ENCODE results near the gene BRSK2. TPM values are rescaled to one million over a fixed set of nuclear protein-coding genes. Genes with fewer than 3 reads are reported as not detected.

Gene BRSK2
- total RNA-seq, 4 donors from 2014 or later = 0.26 to 0.30 TPM; not detected in 2

DNA sequence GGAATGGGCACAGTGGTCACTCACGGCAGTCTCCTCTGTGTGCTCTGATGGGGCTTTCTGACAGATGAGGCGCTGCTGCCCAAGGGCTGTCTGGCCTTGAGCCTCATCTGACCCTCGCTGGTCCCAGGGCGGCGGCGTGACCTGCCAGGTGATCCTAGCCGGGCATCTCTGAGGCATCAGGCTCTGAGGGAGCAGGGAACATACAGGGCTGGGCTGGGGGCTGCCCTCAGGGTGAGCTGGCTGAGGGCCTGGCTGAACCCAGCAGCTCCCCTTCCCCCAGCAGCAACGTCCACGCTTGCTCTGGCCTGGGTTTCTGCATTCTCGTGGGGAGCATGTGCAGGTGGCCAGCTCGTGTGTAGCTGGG is 49.2 kb downstream of the BRSK2 start:
- H3K27me3 ChIP-seq = peaks cover 80% of the 10 kb centered on the region
- no CpG with 5 or more reads among the region's 11 CpGs for WGBS

GRCh38 chr11:1439341-1439740 is 49.6 kb downstream of the BRSK2 start:
- H3K27me3 ChIP-seq = peaks cover 76% of the 10 kb centered on the region
- TF ChIP-seq, protein P1, sequence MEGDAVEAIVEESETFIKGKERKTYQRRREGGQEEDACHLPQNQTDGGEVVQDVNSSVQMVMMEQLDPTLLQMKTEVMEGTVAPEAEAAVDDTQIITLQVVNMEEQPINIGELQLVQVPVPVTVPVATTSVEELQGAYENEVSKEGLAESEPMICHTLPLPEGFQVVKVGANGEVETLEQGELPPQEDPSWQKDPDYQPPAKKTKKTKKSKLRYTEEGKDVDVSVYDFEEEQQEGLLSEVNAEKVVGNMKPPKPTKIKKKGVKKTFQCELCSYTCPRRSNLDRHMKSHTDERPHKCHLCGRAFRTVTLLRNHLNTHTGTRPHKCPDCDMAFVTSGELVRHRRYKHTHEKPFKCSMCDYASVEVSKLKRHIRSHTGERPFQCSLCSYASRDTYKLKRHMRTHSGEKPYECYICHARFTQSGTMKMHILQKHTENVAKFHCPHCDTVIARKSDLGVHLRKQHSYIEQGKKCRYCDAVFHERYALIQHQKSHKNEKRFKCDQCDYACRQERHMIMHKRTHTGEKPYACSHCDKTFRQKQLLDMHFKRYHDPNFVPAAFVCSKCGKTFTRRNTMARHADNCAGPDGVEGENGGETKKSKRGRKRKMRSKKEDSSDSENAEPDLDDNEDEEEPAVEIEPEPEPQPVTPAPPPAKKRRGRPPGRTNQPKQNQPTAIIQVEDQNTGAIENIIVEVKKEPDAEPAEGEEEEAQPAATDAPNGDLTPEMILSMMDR (IDR thresholded peaks at IDR 0.05) = no peak
- TF ChIP-seq POLR2A (IDR thresholded peaks at IDR 0.05) = no peak
- no peak for TF ChIP-seq EP300 (IDR thresholded peaks at IDR 0.05)
- TF ChIP-seq POLR2AphosphoS5 (IDR thresholded peaks at IDR 0.05) = no peak
- no peaks in the 10 kb centered on the region for H3K9me3 ChIP-seq
- peaks cover 10% of the 10 kb centered on the region for H3K4me1 ChIP-seq
- H3K36me3 ChIP-seq = no peaks in the 10 kb centered on the region
- no peak for DNase-seq (ENCODE audit: low spot score in 2 of 2)
- WGBS = no CpG with 5 or more reads among the region's 11 CpGs
- no peak overlapping the region for H3K27ac ChIP-seq
- no peak overlapping the region for H3K4me3 ChIP-seq

More for the DNA sequence above, 49.2 kb downstream of the BRSK2 start:
- Histone ChIP-seq H3K4me1 (peaks cover 10% of the 10 kb centered on the region), H3K4me3 (no peak overlapping the region), H3K36me3 (no peaks in the 10 kb centered on the region), H3K9me3 (no peaks in the 10 kb centered on the region), H3K27ac (no peak overlapping the region)
- DNase-seq (ENCODE audit: low spot score in 2 of 2) = no peak
- no peak for TF ChIP-seq POLR2AphosphoS5 (IDR thresholded peaks at IDR 0.05)
- no peak for TF ChIP-seq EP300 (IDR thresholded peaks at IDR 0.05)
- TF ChIP-seq POLR2A (IDR thresholded peaks at IDR 0.05) = no peak
- TF ChIP-seq, protein P1 (IDR thresholded peaks at IDR 0.05) = no peak

- Histone ChIP-seq H3K4me1 (peaks cover 10% of the 10 kb centered on the region), H3K27ac (no peak overlapping the region), H3K27me3 (peaks cover 73% of the 10 kb centered on the region), H3K36me3 (no peaks in the 10 kb centered on the region), H3K9me3 (no peaks in the 10 kb centered on the region), H3K4me3 (no peak overlapping the region)
- TF ChIP-seq, protein P1 (IDR thresholded peaks at IDR 0.05) = no peak
- TF ChIP-seq POLR2A (IDR thresholded peaks at IDR 0.05) = no peak
- TF ChIP-seq EP300 (IDR thresholded peaks at IDR 0.05) = no peak
- TF ChIP-seq POLR2AphosphoS5 (IDR thresholded peaks at IDR 0.05) = no peak
- no peak for DNase-seq (ENCODE audit: low spot score in 2 of 2)
- 69% methylated on average over 7 of the region's 11 CpGs for WGBS
Measured at GRCh38 chr11:1440066-1440465, 50.3 kb downstream of the BRSK2 start.

DNA sequence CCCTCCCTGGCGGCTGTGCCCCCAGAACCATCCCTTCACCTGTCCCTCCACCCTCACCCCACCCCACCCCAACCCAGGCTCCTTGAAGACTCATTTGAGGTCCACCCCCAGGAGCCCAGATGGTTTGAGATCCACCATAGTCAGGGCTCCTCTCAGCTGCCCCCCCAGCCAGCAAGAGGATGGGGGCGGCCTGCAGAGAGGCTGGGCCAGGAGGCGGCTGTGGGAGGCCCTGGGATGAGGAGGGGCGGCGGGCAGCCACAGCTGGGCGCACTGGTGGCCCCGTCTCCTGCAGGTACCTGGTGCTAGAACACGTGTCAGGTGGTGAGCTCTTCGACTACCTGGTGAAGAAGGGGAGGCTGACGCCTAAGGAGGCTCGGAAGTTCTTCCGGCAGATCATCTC is 50.8 kb downstream of the BRSK2 start:
- H3K27me3 ChIP-seq = peaks cover 74% of the 10 kb centered on the region
- no peak for DNase-seq (ENCODE audit: low spot score in 2 of 2)
- peaks cover 10% of the 10 kb centered on the region for H3K4me1 ChIP-seq
- H3K36me3 ChIP-seq = no peaks in the 10 kb centered on the region
- 84% methylated on average over 10 of the region's 12 CpGs for WGBS
- no peaks in the 10 kb centered on the region for H3K9me3 ChIP-seq
- no peak for TF ChIP-seq POLR2A (IDR thresholded peaks at IDR 0.05)
- no peak for TF ChIP-seq EP300 (IDR thresholded peaks at IDR 0.05)
- TF ChIP-seq POLR2AphosphoS5 (IDR thresholded peaks at IDR 0.05) = no peak
- TF ChIP-seq, protein P1 (IDR thresholded peaks at IDR 0.05) = no peak
- no peak overlapping the region for H3K27ac ChIP-seq
- H3K4me3 ChIP-seq = no peak overlapping the region

- Histone ChIP-seq H3K27me3 (peaks cover 59% of the 10 kb centered on the region), H3K4me3 (no peak overlapping the region), H3K36me3 (no peaks in the 10 kb centered on the region), H3K9me3 (no peaks in the 10 kb centered on the region), H3K4me1 (no peaks in the 10 kb centered on the region), H3K27ac (no peak overlapping the region)
- DNase-seq (ENCODE audit: low spot score in 2 of 2) = no peak
- TF ChIP-seq EP300 (IDR thresholded peaks at IDR 0.05) (no peak), POLR2A (IDR thresholded peaks at IDR 0.05) (no peak), POLR2AphosphoS5 (IDR thresholded peaks at IDR 0.05) (no peak)
- TF ChIP-seq, protein P1 (IDR thresholded peaks at IDR 0.05) = no peak
- 52% methylated on average over 8 of the region's 9 CpGs for WGBS
Measured at GRCh38 chr11:1442163-1442562, 52.4 kb downstream of the BRSK2 start.
